Omental fat pad (tissue), 4 donors: ENCODE measurements around the gene IL1RN. TPM values are rescaled to one million over a fixed set of nuclear protein-coding genes. Genes with fewer than 3 reads are reported as not detected.

Source experiments
- ATAC-seq: fragments of 150-250 bp; one replicate; pipeline ENCODE4 v1.9.1; 2016; ENCODE audit warnings: mild to moderate bottlenecking, moderate library complexity; ENCODE audit not compliant: low FRiP score
- DNase-seq: peaks from one replicate; pipeline ENCODE4 v3.0.0-alpha.2; 2019; ENCODE audit warnings: low spot score
- CTCF ChIP-seq, 3 donors: fragments of 450-650 bp; IDR thresholded peaks; one replicate each; pipeline ENCODE4 v1.5.1; 2016 to 2017; ENCODE audit warnings: antibody characterized with exemption in 3 of 3, mild to moderate bottlenecking in 3 of 3, moderate library complexity in 2 of 3
- total RNA-seq, 4 donors: library from RNA; depleted of rRNA; stranded (reverse); fragments of >200 nt; gene quantifications; one replicate each; pipeline ENCODE4 v1.1.0, GENCODE V29; 2016

Gene IL1RN
- total RNA-seq, 4 donors from 2014 or later = 4.8 to 114 (median 7.1) TPM

- TF ChIP-seq CTCF (IDR thresholded peaks at IDR 0.05) = no peak
- ATAC-seq (peak; percentile 80), DNase-seq (no peak)
Observed at GRCh38 chr2:113157118-113157896, 29.9 kb downstream of the IL1RN start.

GRCh38 chr2:113157897-113158753 is 30.7 kb downstream of the IL1RN start:
- DNase-seq (no peak), ATAC-seq (peak; percentile 47)

GRCh38 chr2:113158884-113159553 is 31.6 kb downstream of the IL1RN start:
- DNase-seq (no peak), ATAC-seq (no peak)
- no peak for TF ChIP-seq CTCF (IDR thresholded peaks at IDR 0.05)

More at GRCh38 chr2:113157897-113158753, 30.7 kb downstream of the IL1RN start:
- no peak for TF ChIP-seq CTCF (IDR thresholded peaks at IDR 0.05)

GRCh38 chr2:113160248-113160647 is 32.9 kb downstream of the IL1RN start:
- ATAC-seq (no peak), DNase-seq (no peak)

GRCh38 chr2:113160962-113161361 is 33.6 kb downstream of the IL1RN start:
- ATAC-seq (no peak), DNase-seq (no peak)
- no peak for TF ChIP-seq CTCF (IDR thresholded peaks at IDR 0.05)

More at GRCh38 chr2:113160248-113160647, 32.9 kb downstream of the IL1RN start:
- no peak for TF ChIP-seq CTCF (IDR thresholded peaks at IDR 0.05)

- DNase-seq (no peak), ATAC-seq (no peak)
- no peak for TF ChIP-seq CTCF (IDR thresholded peaks at IDR 0.05)
Observed at GRCh38 chr2:113162173-113162572, 34.8 kb downstream of the IL1RN start.
